ENCODE measurements around the gene ABI3.

DNA sequence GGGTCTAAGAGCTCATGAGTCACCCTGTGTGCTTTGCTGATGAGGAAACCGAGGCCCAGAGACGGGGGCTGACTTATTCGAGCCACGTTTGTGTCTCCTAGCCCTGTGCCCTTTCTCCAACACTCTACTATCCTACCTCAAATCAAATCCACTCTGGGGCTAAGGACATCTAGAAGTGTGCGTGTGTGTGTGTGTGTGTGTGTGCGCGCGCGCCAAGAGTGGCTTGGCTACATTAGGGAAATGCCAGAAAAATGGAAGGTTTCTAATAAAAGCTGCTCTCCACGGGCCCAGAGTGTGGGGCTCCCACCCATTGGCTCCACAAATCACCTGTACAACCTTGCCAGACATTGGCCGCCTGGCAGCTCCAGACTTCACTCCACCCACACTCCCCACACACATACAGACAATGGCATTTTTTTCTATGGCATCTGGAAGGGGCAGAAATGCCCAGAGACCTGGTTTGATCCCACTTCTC lies 50.3 kb downstream of the ABI3 start:
- TF ChIP-seq, protein P1, sequence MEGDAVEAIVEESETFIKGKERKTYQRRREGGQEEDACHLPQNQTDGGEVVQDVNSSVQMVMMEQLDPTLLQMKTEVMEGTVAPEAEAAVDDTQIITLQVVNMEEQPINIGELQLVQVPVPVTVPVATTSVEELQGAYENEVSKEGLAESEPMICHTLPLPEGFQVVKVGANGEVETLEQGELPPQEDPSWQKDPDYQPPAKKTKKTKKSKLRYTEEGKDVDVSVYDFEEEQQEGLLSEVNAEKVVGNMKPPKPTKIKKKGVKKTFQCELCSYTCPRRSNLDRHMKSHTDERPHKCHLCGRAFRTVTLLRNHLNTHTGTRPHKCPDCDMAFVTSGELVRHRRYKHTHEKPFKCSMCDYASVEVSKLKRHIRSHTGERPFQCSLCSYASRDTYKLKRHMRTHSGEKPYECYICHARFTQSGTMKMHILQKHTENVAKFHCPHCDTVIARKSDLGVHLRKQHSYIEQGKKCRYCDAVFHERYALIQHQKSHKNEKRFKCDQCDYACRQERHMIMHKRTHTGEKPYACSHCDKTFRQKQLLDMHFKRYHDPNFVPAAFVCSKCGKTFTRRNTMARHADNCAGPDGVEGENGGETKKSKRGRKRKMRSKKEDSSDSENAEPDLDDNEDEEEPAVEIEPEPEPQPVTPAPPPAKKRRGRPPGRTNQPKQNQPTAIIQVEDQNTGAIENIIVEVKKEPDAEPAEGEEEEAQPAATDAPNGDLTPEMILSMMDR (IDR thresholded peaks at IDR 0.05; ENCODE audit: low read length) = no peak
- no peak for TF ChIP-seq EZH2phosphoT487 (IDR thresholded peaks at IDR 0.05; ENCODE audit: low read length)
